GM19099 (cell line): Measurements from ENCODE around the gene PPP5C.

Source experiments
- POLR2A ChIP-seq: IDR thresholded peaks from 3 replicates; pipeline ENCODE4 v1.6.1; 2011; ENCODE audit warnings: low read depth; ENCODE audit not compliant: insufficient read length; ENCODE audit errors: extremely low read depth

PPP5C gene

GRCh38 chr19:46386996-46387712, 40.3 kb downstream of the PPP5C start:
- no peak for TF ChIP-seq POLR2A

DNA sequence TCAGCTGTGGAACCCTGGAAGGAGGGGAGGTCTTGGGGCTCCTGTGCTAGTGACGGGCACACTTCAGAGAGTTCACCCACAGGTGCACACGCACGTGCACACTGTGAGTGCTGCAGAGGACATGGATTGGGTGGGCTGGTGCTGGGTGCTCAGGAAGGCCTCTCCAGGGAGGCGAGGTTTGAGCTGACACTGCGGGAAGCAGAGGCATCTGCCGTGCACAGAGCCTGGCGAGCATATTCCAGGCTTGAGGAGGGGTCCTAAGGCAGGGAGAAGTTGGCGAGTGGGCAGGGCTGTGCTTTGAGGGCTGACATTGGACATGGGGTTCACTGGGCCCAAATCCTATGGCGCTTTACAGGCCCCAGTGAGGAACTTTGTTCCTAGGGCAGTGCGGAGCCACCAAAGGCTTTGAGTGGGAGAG, 40.8 kb downstream of the PPP5C start:
- TF ChIP-seq POLR2A: no peak

DNA sequence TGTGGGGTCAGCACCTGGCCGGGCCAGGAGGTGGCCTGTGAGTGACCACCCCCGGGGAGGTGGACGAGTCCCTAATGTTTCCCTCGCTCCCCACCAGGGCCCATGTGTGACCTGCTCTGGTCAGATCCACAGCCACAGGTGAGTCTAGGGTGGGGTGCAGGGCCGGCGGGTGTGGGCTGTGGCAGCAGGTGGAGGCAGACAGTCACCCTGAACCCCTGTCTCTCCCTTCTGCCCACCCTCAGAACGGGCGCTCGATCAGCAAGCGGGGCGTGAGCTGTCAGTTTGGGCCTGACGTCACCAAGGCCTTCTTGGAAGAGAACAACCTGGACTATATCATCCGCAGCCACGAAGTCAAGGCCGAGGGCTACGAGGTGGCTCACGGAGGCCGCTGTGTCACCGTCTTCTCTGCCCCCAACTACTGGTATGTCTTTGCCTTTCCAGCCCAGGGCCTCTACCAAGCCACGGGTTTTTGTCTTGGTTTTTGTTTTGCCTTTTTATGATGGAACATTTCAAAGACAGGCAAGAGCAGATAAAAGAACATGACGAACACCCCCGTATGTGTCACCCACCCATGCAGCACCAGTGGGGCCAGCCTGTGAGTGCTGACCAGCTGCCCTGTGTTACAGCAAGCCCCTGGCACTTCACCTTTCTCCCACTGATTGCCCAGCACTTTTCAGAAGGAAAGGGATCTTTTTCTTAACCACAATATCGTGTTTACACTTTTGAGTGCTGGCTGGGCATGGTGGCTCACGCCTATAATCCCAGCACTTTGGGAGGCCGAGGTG, 41.6 kb downstream of the PPP5C start:
- TF ChIP-seq POLR2A: no peak

DNA sequence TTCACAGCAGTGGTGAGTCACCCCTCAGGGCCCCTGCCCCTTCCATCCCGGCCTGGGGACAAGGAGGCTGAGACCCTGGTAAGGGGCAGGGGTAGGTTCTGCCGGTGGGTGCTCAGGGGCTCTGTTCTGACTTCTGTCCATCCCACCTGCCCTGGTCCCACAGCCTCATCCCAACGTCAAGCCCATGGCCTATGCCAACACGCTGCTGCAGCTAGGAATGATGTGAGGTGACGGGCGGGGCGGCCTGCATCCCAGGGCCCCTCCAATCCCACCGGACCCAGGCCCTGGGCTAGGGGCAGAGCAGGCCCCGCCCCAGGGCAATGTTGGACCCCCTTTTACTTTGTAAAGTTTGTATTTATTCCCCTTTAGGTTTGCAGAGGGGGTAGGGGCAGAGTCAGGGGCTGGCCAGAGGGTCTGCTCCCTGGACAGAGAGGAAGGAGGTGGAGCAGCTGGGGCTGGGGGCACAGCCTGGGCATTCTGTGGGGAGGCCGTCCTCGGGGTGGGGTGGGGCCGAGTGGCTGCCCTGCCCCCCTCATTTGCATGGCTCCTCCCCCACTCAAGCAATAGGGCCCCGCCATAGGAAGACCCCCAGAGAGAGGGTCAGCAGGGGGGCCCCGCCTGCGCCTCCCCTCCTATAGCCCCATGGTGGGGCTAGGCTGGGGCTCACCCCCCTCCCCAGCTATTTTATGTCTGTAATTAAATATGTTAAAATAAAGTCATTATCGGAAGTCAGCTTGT, 43.4 kb downstream of the PPP5C start:
- no peak for TF ChIP-seq POLR2A

GRCh38 chr19:46390866-46391265, 44.0 kb downstream of the PPP5C start:
- TF ChIP-seq POLR2A: no peak

GRCh38 chr19:46391296-46392251, 44.7 kb downstream of the PPP5C start:
- no peak for TF ChIP-seq POLR2A

DNA sequence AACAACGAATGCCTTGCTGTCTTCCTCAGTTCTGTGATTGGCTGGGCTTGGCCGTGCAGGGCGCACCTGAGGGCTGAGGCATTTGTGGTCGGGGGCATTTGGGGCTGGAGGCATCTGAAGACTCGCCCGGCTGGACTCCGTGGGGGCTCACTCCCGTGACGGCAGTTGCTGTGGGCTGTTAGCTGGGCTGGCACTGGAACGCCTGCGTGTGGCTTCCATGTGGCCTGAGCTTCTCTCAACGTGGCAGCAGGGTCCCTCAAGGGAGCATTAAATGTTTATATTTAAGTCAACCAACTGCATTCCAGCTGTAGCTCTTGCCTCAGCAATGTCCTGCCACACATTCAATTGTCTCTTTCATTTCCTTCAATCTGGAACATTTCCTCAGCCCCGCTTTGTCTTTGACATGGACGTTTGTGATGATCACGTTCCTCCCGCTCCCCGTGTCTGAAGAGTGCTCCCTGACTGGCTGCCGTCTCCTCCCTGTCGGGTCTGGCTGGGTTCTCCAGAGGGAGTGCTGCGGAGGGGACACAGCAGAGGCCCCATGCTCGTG, 45.4 kb downstream of the PPP5C start:
- TF ChIP-seq POLR2A: no peak

DNA sequence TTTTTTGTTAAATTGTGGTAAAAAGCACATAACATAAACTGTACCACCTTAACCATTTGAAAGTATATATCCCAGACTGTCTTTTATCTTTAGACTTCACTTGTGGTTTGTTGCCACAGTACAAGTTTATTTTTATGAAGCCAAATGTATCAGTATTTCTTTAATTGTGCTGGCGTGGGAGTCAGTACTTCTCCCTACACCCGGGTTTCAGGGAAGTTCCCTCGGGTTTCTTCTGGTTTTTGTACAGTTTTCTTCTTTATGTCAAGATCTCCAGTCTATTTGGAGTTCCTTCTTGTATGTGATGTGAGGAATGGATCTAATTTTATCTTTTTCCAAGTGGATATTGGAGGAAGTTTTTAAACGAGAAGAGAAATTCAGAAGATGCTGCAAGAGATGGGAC, 46.0 kb downstream of the PPP5C start:
- TF ChIP-seq POLR2A: no peak

DNA sequence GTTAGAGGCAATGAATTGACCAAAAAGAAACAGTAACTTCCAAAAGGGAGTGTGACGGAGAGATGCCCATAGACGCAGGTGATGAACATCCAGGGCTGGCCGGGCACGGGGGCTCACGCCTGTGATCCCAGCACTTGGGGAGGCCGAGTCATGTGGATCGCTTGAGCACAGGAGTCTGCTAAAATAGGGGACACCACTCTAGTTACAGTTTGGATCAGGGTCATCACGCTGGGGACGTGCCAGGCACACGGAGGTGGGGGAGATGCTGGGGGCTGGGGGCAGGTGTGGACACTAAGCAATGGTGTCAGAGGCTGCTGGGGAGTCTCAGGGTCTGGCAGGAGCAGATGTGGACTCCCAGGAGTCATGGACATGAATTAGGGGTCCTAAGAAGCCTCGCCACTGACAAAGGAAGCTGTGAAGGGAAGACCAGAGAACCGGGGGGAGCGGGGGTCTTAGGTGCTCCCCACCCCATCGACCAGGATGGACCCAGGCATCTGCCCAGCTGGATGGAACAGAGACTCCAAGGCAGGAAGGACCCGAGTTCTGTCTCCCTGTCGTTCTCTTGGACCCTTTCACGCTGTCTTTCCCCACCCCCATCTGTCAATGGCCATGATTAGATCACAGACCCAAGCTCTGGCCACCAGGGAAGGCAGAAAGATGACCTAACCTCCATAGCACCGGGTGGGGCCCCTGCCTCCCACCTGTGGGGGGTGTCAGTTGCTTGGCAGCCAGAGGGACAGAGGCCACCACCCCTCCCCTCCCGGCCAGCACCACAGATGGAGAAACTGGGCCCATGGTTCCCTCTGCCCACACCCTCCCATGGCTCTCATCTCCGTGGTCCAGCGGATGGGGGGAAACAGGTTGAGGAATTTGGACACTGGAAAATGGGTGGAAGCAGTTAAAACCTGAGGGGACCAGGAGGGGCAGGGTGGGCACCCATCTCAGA, 46.8 kb downstream of the PPP5C start:
- TF ChIP-seq POLR2A: no peak

- no peak for TF ChIP-seq POLR2A
Measured at GRCh38 chr19:46394402-46394797, 47.5 kb downstream of the PPP5C start.

DNA sequence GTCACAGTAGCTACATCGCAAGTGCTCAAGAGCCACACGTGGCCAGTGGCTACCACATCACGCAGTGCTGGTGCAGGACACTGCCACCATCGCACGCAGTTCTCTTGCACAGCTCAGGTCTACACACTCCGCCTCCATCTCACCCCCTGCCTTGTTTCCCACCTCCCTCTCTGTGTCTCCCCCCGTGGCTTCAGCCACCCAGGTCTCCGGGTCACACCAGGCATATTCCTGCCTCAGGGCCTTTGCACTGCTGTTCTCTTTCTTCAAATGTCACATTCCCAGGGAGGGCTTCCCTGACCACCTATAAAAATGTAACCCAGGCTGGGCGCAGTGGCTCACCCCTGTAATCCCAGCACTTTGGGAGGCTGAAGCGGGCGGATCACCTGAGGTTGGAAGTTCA, 55.8 kb downstream of the PPP5C start:
- no peak for TF ChIP-seq POLR2A

DNA sequence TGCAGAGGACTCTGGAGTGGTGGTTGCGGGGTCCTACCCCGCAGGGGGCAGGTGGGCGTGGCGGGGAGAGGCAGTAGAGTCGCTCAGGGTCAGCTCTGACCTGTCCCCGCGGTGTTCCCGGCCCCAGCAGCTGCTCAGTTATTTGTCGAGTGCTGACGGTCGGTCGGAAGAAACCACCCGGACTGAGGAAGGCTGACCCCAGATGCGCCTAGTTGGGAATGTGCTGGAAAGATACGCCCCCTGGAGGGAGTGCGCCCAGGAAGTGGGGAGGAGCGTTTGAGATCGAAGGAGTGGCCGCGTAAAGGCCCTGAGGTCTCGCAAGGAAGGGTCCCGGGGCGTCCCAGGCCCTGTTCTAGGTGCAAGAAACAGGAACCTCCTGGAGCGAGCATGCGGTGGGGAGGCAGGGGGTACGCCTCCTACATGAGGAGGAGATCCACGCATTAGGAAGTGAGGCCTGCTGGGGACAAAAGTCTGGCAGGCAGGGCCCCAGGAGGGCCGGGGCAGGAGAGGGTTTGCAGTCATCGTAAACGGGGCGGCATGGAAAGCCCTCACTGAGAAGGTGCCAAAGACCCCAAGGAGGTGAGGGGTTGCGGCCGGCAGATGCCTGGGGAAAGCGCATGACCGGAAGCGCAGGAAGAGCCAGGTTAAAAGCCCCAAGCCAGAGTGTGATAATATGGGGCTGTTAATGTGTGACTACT, 57.3 kb downstream of the PPP5C start:
- TF ChIP-seq POLR2A: no peak
